H1 (cell line): ENCODE results near the gene NDUFS4. TPM values are rescaled to one million over a fixed set of nuclear protein-coding genes. Genes with fewer than 3 reads are reported as not detected.
"Not testable (repeated sequence)": the region's sequence is repeated elsewhere in the genome, so short reads cannot be mapped to it uniquely, and the experiment has no call there.

ENCODE experiments used
- CTCF ChIA-PET: fragments of 300-600 bp; sonication (Branson Sonifier 250); formaldehyde crosslinking; loops from one replicate; lab custom pipeline; 2021; ENCODE audit not compliant: partially characterized antibody; lab: Charles Lee
- POLR2A ChIA-PET: fragments of 300-600 bp; sonication (Branson Sonifier 250); formaldehyde crosslinking; loops from one replicate; lab custom pipeline; 2021; ENCODE audit warnings: inconsistent platforms; ENCODE audit not compliant: partially characterized antibody; lab: Charles Lee
- DNase-seq, 2 experiments: peaks; one replicate each; pipeline versions ENCODE4 v3.0.0 to v3.0.0-alpha.2; 2010 to 2022; ENCODE audit warnings: low spot score in 2 of 2, low read depth in 1 of 2, mixed read lengths in 1 of 2
- FAIRE-seq: peaks from 2 replicates; lab custom pipeline; 2011; peaks lifted over from hg19 to GRCh38; lab: Jason Lieb, UNC
- H2AFZ ChIP-seq: 2 replicates; pipeline ENCODE4 v1.8.1; 2012; ENCODE audit warnings: low read length, inconsistent platforms
- H2AK5ac ChIP-seq: 2 replicates; pipeline ENCODE4 v1.6.1; 2013; ENCODE audit warnings: low read depth, low read length
- H2BK120ac ChIP-seq: replicated peaks from 2 replicates; pipeline ENCODE3; 2013; ENCODE audit warnings: low read depth, low read length, inconsistent platforms
- H2BK12ac ChIP-seq: 2 replicates; pipeline ENCODE4 v1.6.1; 2013; ENCODE audit warnings: low read depth, low read length
- H2BK15ac ChIP-seq: 2 replicates; pipeline ENCODE4 v1.6.1; 2013; ENCODE audit warnings: low read length
- H2BK20ac ChIP-seq: 2 replicates; pipeline ENCODE4 v1.6.1; 2013; ENCODE audit warnings: low read length
- H2BK5ac ChIP-seq: 2 replicates; pipeline ENCODE4 v1.6.1; 2013; ENCODE audit warnings: low read depth, low read length
- H3K14ac ChIP-seq: 2 replicates; pipeline ENCODE4 v1.6.1; 2013; ENCODE audit warnings: inconsistent platforms; ENCODE audit not compliant: insufficient read length
- H3K18ac ChIP-seq: 2 replicates; pipeline ENCODE4 v1.6.1; 2013; ENCODE audit warnings: low read length; ENCODE audit errors: extremely low read depth
- H3K23ac ChIP-seq: 2 replicates; pipeline ENCODE4 v1.6.1; 2013; ENCODE audit warnings: inconsistent platforms; ENCODE audit not compliant: insufficient read length
- H3K23me2 ChIP-seq: 2 replicates; pipeline ENCODE4 v1.6.1; 2013; ENCODE audit warnings: low read depth, low read length
- H3K27ac ChIP-seq: 2 replicates; pipeline ENCODE4 v1.6.1; 2011; ENCODE audit warnings: low read depth, low read length, inconsistent platforms
- H3K27me3 ChIP-seq, 4 experiments: replicated peaks in 1 of 4; 1 replicate in 1 of 4; 2 replicates in 3 of 4; pipeline versions ENCODE4 v1.6.1 to v1.8.1; 2011 to 2013; ENCODE audit warnings: low read length in 3 of 4, mild to moderate bottlenecking in 3 of 4, inconsistent platforms in 2 of 4, mixed read lengths in 2 of 4, moderate library complexity in 1 of 4; ENCODE audit not compliant: control insufficient read depth in 3 of 4, insufficient read depth in 3 of 4; ENCODE audit errors: extremely low read depth in 1 of 4
- H3K36me3 ChIP-seq, 4 experiments: 2 replicates each; pipeline versions ENCODE4 v1.6.1 to v1.8.1; 2011 to 2013; ENCODE audit warnings: mild to moderate bottlenecking in 4 of 4, low read length in 3 of 4, moderate library complexity in 2 of 4, control low read depth in 1 of 4, inconsistent platforms in 1 of 4; ENCODE audit not compliant: insufficient read depth in 4 of 4, control insufficient read depth in 2 of 4
- H3K4ac ChIP-seq: replicated peaks from 2 replicates; pipeline ENCODE3; 2013; ENCODE audit warnings: low read length, low read depth, mixed read lengths, inconsistent platforms; ENCODE audit not compliant: insufficient read length
- H3K4me1 ChIP-seq, 4 experiments: replicated peaks in 1 of 4; 1 replicate in 1 of 4; 2 replicates in 3 of 4; pipeline versions ENCODE4 v1.6.1 to v1.8.1; 2011 to 2013; ENCODE audit warnings: low read length in 3 of 4, inconsistent platforms in 2 of 4, mixed read lengths in 1 of 4; ENCODE audit not compliant: insufficient read depth in 4 of 4, control insufficient read depth in 3 of 4
- H3K4me2 ChIP-seq, 2 experiments: 2 replicates each; pipeline versions ENCODE4 v1.6.1 to v1.8.1; 2011 to 2013; ENCODE audit warnings: low read depth in 2 of 2, low read length in 2 of 2, control low read depth in 1 of 2, inconsistent platforms in 1 of 2, mild to moderate bottlenecking in 1 of 2; ENCODE audit not compliant: insufficient read depth in 1 of 2
- H3K4me3 ChIP-seq, 4 experiments: fragments of 200-600, 300-600 bp in 1 of 4; sonication (generic), shearing (Covaris generic), sonication (Bioruptor Twin) in 1 of 4; 2 replicates each; pipeline versions ENCODE4 v1.5.1 to v1.8.1; 2011 to 2016; ENCODE audit warnings: low read length in 4 of 4, low read depth in 3 of 4, control low read depth in 2 of 4, inconsistent platforms in 2 of 4, mild to moderate bottlenecking in 2 of 4, mixed read lengths in 1 of 4, moderate library complexity in 1 of 4; ENCODE audit not compliant: insufficient read depth in 2 of 4; ENCODE audit errors: extremely low read depth in 1 of 4
- H3K56ac ChIP-seq: replicated peaks from 2 replicates; pipeline ENCODE3; 2013; ENCODE audit warnings: low read depth, mild to moderate bottlenecking, mixed read lengths, low read length, inconsistent platforms; ENCODE audit not compliant: insufficient read length
- H3K79me1 ChIP-seq: 2 replicates; pipeline ENCODE4 v1.6.1; 2013; ENCODE audit warnings: low read depth, low read length, control low read depth
- H3K79me2 ChIP-seq, 2 experiments: 2 replicates each; pipeline versions ENCODE4 v1.6.1 to v1.8.1; 2012 to 2013; ENCODE audit warnings: low read length in 2 of 2, mild to moderate bottlenecking in 2 of 2, inconsistent platforms in 1 of 2; ENCODE audit not compliant: insufficient read depth in 2 of 2, control insufficient read depth in 1 of 2
- H3K9ac ChIP-seq, 4 experiments: replicated peaks in 1 of 4; 1 replicate in 1 of 4; 2 replicates in 3 of 4; pipeline versions ENCODE4 v1.6.1 to v1.8.1; 2011 to 2013; ENCODE audit warnings: low read depth in 3 of 4, low read length in 3 of 4, control low read depth in 2 of 4, mild to moderate bottlenecking in 2 of 4, moderate library complexity in 2 of 4, inconsistent platforms in 1 of 4; ENCODE audit errors: extremely low read depth in 1 of 4
- H3K9me3 ChIP-seq, 2 experiments: 2 replicates each; pipeline versions ENCODE4 v1.6.1 to v1.8.1; 2012 to 2013; ENCODE audit warnings: mild to moderate bottlenecking in 2 of 2, moderate library complexity in 2 of 2, control low read depth in 1 of 2, inconsistent platforms in 1 of 2, low read depth in 1 of 2, low read length in 1 of 2, mixed read lengths in 1 of 2; ENCODE audit not compliant: insufficient read depth in 2 of 2
- H4K20me1 ChIP-seq, 2 experiments: replicated peaks in 1 of 2; 2 replicates each; pipeline versions ENCODE3 to v1.8.1; 2011 to 2013; ENCODE audit warnings: inconsistent platforms in 2 of 2, low read length in 2 of 2, mild to moderate bottlenecking in 1 of 2; ENCODE audit not compliant: insufficient read depth in 2 of 2, control insufficient read depth in 1 of 2
- H4K5ac ChIP-seq: 2 replicates; pipeline ENCODE4 v1.6.1; 2013; ENCODE audit warnings: low read length, low read depth, mixed read lengths, inconsistent platforms; ENCODE audit not compliant: insufficient read length
- H4K8ac ChIP-seq: 2 replicates; pipeline ENCODE4 v1.8.0; 2013; ENCODE audit warnings: mild to moderate bottlenecking, moderate library complexity, low read length, inconsistent platforms; ENCODE audit not compliant: insufficient read depth; ENCODE audit errors: extremely low read depth
- H4K91ac ChIP-seq: replicated peaks from 2 replicates; pipeline ENCODE3; 2013; ENCODE audit warnings: low read length, mixed read lengths, inconsistent platforms; ENCODE audit not compliant: insufficient read length
- WGBS, 2 experiments: shearing (Covaris generic) in 1 of 2; methylation state at CpG; one replicate each; pipeline versions ENCODE4 v1.1.6 to v1.1.7; 2013 to 2015; ENCODE audit warnings: low lambda C conversion rate in 2 of 2, mixed read lengths in 2 of 2, inconsistent platforms in 1 of 2, low coverage in 1 of 2, missing lambda C conversion rate in 1 of 2; ENCODE audit not compliant: insufficient replicate concordance in 2 of 2, insufficient coverage in 1 of 2, insufficient read length in 1 of 2; ENCODE audit errors: extremely low coverage in 1 of 2, missing lambda C conversion rate in 1 of 2; 5-methylcytosine and 5-hydroxymethylcytosine counted together
- polyA plus RNA-seq, 7 experiments: library from polyadenylated mRNA; depleted of rRNA in 3 of 7; stranded (reverse) in 5 of 7; unstranded in 2 of 7; fragments of >200 nt in 5 of 7; fragments of 200-250 nt in 2 of 7; gene quantifications; 1 replicate in 5 of 7; 2 replicates in 1 of 7; 4 replicates in 1 of 7; pipeline versions ENCODE4 v1.2.1 to v1.2.3, GENCODE V29; 2011 to 2013; ENCODE audit warnings: missing spikeins in 2 of 7, mixed read lengths in 2 of 7
- total RNA-seq: library from RNA; stranded (reverse); fragmentation: NEBNext Ultra II Directional; extraction: Animal tissue kit (Norgen Biotek cat#: 25700); gene quantifications from 2 replicates; pipeline ENCODE4 v1.2.1, GENCODE V29; 2021

NDUFS4 gene
- total and polyA plus RNA-seq, 2 of the 8 experiments (the other 6 are each of a cell fraction or from before 2014, with no cell fraction given): 74.6 to 75.9 TPM

DNA sequence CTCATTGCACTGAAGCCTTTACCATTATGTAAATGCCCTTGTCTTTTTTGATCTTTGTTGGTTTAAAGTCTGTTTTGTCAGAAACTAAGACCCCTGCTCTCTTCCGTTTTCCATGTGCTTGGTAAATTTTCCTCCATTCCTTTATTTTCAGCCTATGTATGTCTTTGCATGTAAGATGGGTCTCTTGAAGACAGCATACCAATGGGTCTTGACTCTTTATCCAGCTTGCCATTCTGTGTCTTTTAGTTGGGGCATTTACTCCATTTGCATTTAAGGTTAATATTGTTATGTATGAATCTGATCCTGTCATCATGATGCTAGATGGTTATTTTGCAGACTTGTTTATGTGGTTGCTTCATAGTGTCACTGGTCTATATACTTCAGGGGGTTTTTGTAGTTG, 150.0 kb downstream of the NDUFS4 start:
- H3K4me3 ChIP-seq, H2BK120ac ChIP-seq, H4K8ac ChIP-seq, H3K4me1 ChIP-seq, H2BK12ac ChIP-seq, H3K4ac ChIP-seq, H4K91ac ChIP-seq, H3K79me2 ChIP-seq, H3K36me3 ChIP-seq, FAIRE-seq, H3K79me1 ChIP-seq, DNase-seq, H3K27me3 ChIP-seq, H4K20me1 ChIP-seq, H3K4me2 ChIP-seq, H2BK5ac ChIP-seq, H4K5ac ChIP-seq, H3K27ac ChIP-seq, H2AFZ ChIP-seq, H3K23me2 ChIP-seq, POLR2A ChIA-PET, H2BK15ac ChIP-seq, H2BK20ac ChIP-seq, H3K56ac ChIP-seq, H3K9ac ChIP-seq, H2AK5ac ChIP-seq, H3K18ac ChIP-seq, CTCF ChIA-PET, H3K23ac ChIP-seq, H3K14ac ChIP-seq: not testable (repeated sequence)
- WGBS, 2 experiments: 96% methylated on average over 1 of the region's 1 CpG; no CpG with 5 or more reads in 1 of the 2 experiments
- H3K9me3 ChIP-seq: peaks cover 10 to 13% of the 10 kb centered on the region in 2 experiments
